Pons (tissue), 1 donor: ENCODE results near the gene TMPRSS7.

ENCODE experiments used
- DNase-seq: peaks from one replicate; pipeline ENCODE4 v3.0.0-alpha.2; 2016; ENCODE audit warnings: low spot score

TMPRSS7 gene

GRCh38 chr3:112129925-112130637, 95.5 kb downstream of the TMPRSS7 start:
- no peak for DNase-seq

GRCh38 chr3:112130638-112130993, 96.1 kb downstream of the TMPRSS7 start:
- DNase-seq = no peak
